Right hindlimb (tissue), 1 donor: ENCODE data around the gene KIF7.
"Not testable (repeated sequence)": the region's sequence is repeated elsewhere in the genome, so short reads cannot be mapped to it uniquely, and the experiment has no call there.

Experiments
- DNase-seq: peaks from one replicate; pipeline ENCODE4 v3.0.0-alpha.2; 2018

The KIF7 gene

GRCh38 chr15:89654847-89655805, at the start of gene KIF7:
KIF7 (minus strand) TSS chr15:89655467; CDS start chr15:89652930, 2,537 bp downstream.
- DNase-seq = peak; percentile 89

GRCh38 chr15:89704411-89704810, 49.1 kb upstream of the KIF7 start:
- no peak for DNase-seq

GRCh38 chr15:89695198-89695597, 39.9 kb upstream of the KIF7 start:
- DNase-seq = no peak

GRCh38 chr15:89693696-89694095, 38.4 kb upstream of the KIF7 start:
- no peak for DNase-seq

- no peak for DNase-seq
Measured at GRCh38 chr15:89693091-89693490, 37.8 kb upstream of the KIF7 start.

GRCh38 chr15:89690276-89691218, 35.3 kb upstream of the KIF7 start, which contains the start of the genes PEX11A and WDR93:
PEX11A (minus strand) TSS chr15:89690754; CDS start chr15:89690632, 122 bp downstream.
WDR93 (plus strand) TSS chr15:89690811; CDS start chr15:89701747, 10,936 bp downstream.
- DNase-seq = peak; percentile 81

- not testable (repeated sequence) for DNase-seq
Measured at GRCh38 chr15:89689930-89690275, 34.6 kb upstream of the KIF7 start.

- no peak for DNase-seq
Measured at GRCh38 chr15:89686522-89686921, 31.3 kb upstream of the KIF7 start.

- no peak for DNase-seq
Measured at GRCh38 chr15:89685995-89686394, 30.7 kb upstream of the KIF7 start.

- DNase-seq = no peak
Measured at GRCh38 chr15:89681146-89681545, 25.9 kb upstream of the KIF7 start.

GRCh38 chr15:89680282-89680873, 25.1 kb upstream of the KIF7 start:
- no peak for DNase-seq

- no peak for DNase-seq
Measured at GRCh38 chr15:89679212-89679611, 23.9 kb upstream of the KIF7 start, which contains the start of gene PLIN1. PLIN1 (minus strand) TSS chr15:89679367; CDS start chr15:89677489, 1,878 bp downstream.

GRCh38 chr15:89677381-89677780, 22.1 kb upstream of the KIF7 start:
- no peak for DNase-seq

- DNase-seq = no peak
Measured at GRCh38 chr15:89675606-89676005, 20.3 kb upstream of the KIF7 start.

- DNase-seq = no peak
Measured at GRCh38 chr15:89674526-89674925, 19.3 kb upstream of the KIF7 start.

GRCh38 chr15:89673165-89673512, 17.9 kb upstream of the KIF7 start:
- DNase-seq = no peak

- no peak for DNase-seq
Measured at GRCh38 chr15:89672221-89673164, 17.2 kb upstream of the KIF7 start.

GRCh38 chr15:89671687-89672086, 16.4 kb upstream of the KIF7 start:
- no peak for DNase-seq

- no peak for DNase-seq
Measured at GRCh38 chr15:89670971-89671560, 15.8 kb upstream of the KIF7 start.

- DNase-seq = no peak
Measured at GRCh38 chr15:89669941-89670340, 14.7 kb upstream of the KIF7 start.

GRCh38 chr15:89669309-89669865, 14.1 kb upstream of the KIF7 start:
- no peak for DNase-seq
